Measurements from ENCODE around the gene ESPNL. TPM values are rescaled to one million over a fixed set of nuclear protein-coding genes. Genes with fewer than 3 reads are reported as not detected.

Gene ESPNL
- total and polyA plus RNA-seq, 9 donors, result 0.11 to 12.9 (median 0.61) TPM

DNA sequence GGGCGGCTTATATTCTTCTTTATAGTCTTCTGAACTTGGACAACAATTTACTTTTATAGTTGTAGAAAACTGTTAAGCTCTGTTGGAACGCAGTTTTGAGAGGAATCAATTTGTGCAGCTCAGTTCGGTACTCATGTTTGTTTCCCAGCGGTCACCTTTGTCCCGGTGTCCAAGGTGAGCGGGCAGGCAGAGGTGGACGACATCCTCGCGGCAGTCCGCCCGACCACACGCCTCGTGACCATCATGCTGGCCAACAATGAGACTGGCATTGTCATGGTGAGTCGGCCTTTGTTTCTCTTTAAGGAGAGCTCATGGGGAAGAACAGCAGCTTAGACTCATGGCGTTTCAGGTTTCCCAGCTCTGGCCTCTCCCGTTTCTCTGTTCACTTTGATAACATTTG lies 18.6 kb upstream of the ESPNL start:
- no peak for TF ChIP-seq POLR2A (IDR thresholded peaks at IDR 0.05)
- no peak for TF ChIP-seq EP300 (IDR thresholded peaks at IDR 0.05)
- TF ChIP-seq, protein P1, sequence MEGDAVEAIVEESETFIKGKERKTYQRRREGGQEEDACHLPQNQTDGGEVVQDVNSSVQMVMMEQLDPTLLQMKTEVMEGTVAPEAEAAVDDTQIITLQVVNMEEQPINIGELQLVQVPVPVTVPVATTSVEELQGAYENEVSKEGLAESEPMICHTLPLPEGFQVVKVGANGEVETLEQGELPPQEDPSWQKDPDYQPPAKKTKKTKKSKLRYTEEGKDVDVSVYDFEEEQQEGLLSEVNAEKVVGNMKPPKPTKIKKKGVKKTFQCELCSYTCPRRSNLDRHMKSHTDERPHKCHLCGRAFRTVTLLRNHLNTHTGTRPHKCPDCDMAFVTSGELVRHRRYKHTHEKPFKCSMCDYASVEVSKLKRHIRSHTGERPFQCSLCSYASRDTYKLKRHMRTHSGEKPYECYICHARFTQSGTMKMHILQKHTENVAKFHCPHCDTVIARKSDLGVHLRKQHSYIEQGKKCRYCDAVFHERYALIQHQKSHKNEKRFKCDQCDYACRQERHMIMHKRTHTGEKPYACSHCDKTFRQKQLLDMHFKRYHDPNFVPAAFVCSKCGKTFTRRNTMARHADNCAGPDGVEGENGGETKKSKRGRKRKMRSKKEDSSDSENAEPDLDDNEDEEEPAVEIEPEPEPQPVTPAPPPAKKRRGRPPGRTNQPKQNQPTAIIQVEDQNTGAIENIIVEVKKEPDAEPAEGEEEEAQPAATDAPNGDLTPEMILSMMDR (IDR thresholded peaks at IDR 0.05), result no peak
- 93 to 95% (median 94%) methylated on average over 16 of the region's 16 CpGs for WGBS, 3 donors
- no peaks in the 10 kb centered on the region for H3K27me3 ChIP-seq
- H3K27ac ChIP-seq, result no peak overlapping the region
- H3K4me1 ChIP-seq (ENCODE audit: insufficient read depth), result no peaks in the 10 kb centered on the region
- H3K36me3 ChIP-seq, result no peaks in the 10 kb centered on the region
- DNase-seq, result no peak
- no peaks in the 10 kb centered on the region for H3K9me3 ChIP-seq
- intact Hi-C loops (cut with DNase I), result no loop called here
- H3K4me3 ChIP-seq, result no peak overlapping the region

DNA sequence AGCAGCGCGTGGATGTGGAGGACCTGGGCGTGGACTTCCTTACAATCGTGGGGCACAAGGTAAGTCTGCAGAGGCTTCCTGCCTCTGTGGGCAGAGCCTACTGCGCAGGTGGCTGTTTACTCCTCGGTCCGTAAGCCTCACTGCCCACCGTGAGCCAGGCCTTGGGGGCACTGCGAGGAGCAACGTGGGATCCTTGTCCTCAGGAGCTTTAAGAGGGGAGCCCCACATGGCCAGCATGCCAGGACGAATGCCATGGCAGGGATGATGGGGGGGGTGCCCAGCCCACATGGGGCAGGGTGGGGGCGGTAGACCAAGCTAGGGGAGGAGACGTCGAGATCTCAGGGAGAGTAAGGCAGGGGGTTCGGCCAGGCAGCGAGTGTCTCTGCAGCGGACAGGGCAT lies 18.0 kb upstream of the ESPNL start:
- Histone ChIP-seq H3K9me3 (no peaks in the 10 kb centered on the region), H3K27ac (no peak overlapping the region), H3K27me3 (no peaks in the 10 kb centered on the region), H3K36me3 (no peaks in the 10 kb centered on the region), H3K4me1 (ENCODE audit: insufficient read depth) (no peaks in the 10 kb centered on the region), H3K4me3 (no peak overlapping the region)
- 89 to 92% (median 91%) methylated on average over 17 of the region's 17 CpGs for WGBS, 3 donors
- intact Hi-C loops (cut with DNase I), result no loop called here
- no peak for TF ChIP-seq EP300 (IDR thresholded peaks at IDR 0.05)
- no peak for TF ChIP-seq POLR2A (IDR thresholded peaks at IDR 0.05)
- TF ChIP-seq, protein P1 (IDR thresholded peaks at IDR 0.05), result no peak
- no peak for DNase-seq

DNA sequence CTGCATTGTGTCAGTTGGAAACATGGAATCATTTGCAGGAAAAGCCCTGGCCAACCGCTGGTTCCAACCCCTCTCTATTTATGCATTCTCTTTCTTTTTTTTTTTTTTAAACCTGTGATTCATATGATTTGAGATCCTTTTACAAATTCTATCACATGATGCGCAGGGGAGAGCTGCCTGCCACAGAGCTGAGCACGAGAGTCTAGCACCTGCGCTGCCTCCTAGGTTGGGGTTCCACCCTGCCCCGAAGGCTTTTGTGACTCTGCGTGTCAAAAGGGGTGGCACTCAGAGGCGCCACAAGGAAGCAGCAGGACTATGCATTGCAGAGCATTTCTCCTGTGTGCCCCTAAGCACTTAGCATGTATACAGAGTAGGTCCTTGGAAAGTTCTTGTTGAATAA lies 17.3 kb upstream of the ESPNL start:
- no peaks in the 10 kb centered on the region for H3K4me1 ChIP-seq (ENCODE audit: insufficient read depth)
- H3K27ac ChIP-seq, result no peak overlapping the region
- no peaks in the 10 kb centered on the region for H3K27me3 ChIP-seq
- TF ChIP-seq, protein P1 (IDR thresholded peaks at IDR 0.05), result no peak
- no peak for TF ChIP-seq POLR2A (IDR thresholded peaks at IDR 0.05)
- no peak for TF ChIP-seq EP300 (IDR thresholded peaks at IDR 0.05)
- no peak overlapping the region for H3K4me3 ChIP-seq
- no peaks in the 10 kb centered on the region for H3K36me3 ChIP-seq
- intact Hi-C loops (cut with DNase I), result no loop called here
- DNase-seq, result no peak
- 81 to 87% (median 86%) methylated on average over 7 of the region's 7 CpGs for WGBS, 3 donors
- no peaks in the 10 kb centered on the region for H3K9me3 ChIP-seq

DNA sequence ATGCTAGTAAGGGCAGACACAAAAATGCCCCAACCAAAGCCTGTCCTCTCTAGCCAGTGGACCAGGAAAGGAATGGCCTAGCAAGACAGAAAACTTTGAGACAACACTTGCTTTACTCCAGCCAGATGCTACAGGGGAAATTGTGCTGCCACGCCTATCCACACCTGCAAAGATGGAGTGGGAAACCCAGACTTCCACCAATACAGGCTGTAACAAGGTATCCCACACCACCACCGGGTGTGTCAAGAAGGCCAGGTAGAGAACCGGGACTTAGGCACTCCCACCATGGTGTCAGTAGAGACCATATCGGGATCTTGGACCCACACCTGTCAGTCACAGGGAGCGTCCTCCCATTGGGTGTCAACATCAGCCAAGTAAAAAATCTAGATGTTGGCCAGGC lies 16.2 kb upstream of the ESPNL start:
- no peaks in the 10 kb centered on the region for H3K36me3 ChIP-seq
- no peak overlapping the region for H3K4me3 ChIP-seq
- H3K27me3 ChIP-seq, result no peaks in the 10 kb centered on the region
- TF ChIP-seq, protein P1 (IDR thresholded peaks at IDR 0.05), result no peak
- TF ChIP-seq EP300 (IDR thresholded peaks at IDR 0.05) (no peak), POLR2A (IDR thresholded peaks at IDR 0.05) (no peak)
- intact Hi-C loops (cut with DNase I), result no loop called here
- 74 to 90% (median 87%) methylated on average over 5 of the region's 5 CpGs for WGBS, 3 donors
- H3K27ac ChIP-seq, result no peak overlapping the region
- H3K9me3 ChIP-seq, result no peaks in the 10 kb centered on the region
- DNase-seq, result no peak
- no peaks in the 10 kb centered on the region for H3K4me1 ChIP-seq (ENCODE audit: insufficient read depth)

DNA sequence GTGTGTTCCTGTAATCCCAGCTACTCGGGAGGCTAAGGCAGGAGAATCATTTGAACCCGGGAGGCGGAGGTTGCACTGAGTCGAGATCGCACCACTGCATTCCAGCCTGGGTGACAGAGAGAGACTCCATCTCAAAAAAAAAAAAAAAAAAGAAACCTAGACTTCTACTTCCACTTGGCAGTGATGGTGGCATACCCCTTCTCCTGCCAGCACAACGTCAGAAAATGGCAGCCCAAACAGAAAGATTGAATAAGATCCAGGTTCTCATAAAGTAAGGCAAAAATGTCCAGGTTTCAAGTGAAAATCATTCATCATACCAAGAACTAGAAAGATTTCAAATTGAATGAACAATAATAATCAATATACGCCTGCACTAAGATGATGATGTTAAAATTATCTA lies 15.4 kb upstream of the ESPNL start:
- Histone ChIP-seq H3K27ac (no peak overlapping the region), H3K27me3 (no peaks in the 10 kb centered on the region), H3K9me3 (no peaks in the 10 kb centered on the region), H3K4me1 (ENCODE audit: insufficient read depth) (no peaks in the 10 kb centered on the region), H3K36me3 (no peaks in the 10 kb centered on the region), H3K4me3 (no peak overlapping the region)
- intact Hi-C loops (cut with DNase I), result no loop called here
- TF ChIP-seq, protein P1 (IDR thresholded peaks at IDR 0.05), result no peak
- TF ChIP-seq EP300 (IDR thresholded peaks at IDR 0.05) (no peak), POLR2A (IDR thresholded peaks at IDR 0.05) (no peak)
- no peak for DNase-seq
- WGBS, 3 donors, result 92 to 93% (median 92%) methylated on average over 7 of the region's 7 CpGs
